MM.1S (cell line): ENCODE results near the gene CDCA8.

Experiments
- CTCF ChIP-seq: fragments of 300-600 bp; sonication (generic); IDR thresholded peaks from 2 replicates; pipeline ENCODE4 v1.5.1; 2016; ENCODE audit warnings: antibody characterized with exemption, low read length, mixed read lengths
- EZH2 ChIP-seq: fragments of 300-600 bp; sonication (generic); optimal IDR thresholded peaks from 2 replicates; pipeline ENCODE3; 2017; ENCODE audit warnings: low read depth, mild to moderate bottlenecking, antibody characterized with exemption, low read length, mixed read lengths
- EZH2phosphoT487 ChIP-seq: fragments of 300-600 bp; sonication (generic); IDR thresholded peaks from 2 replicates; pipeline ENCODE4 v1.6.1; 2018; ENCODE audit warnings: antibody characterized with exemption, low read length

GRCh38 chr1:37647281-37647680 is 45.0 kb upstream of the CDCA8 start:
- TF ChIP-seq CTCF: no peak
- no peak for TF ChIP-seq EZH2
- TF ChIP-seq EZH2phosphoT487: no peak
